Ishikawa (cell line): Measurements from ENCODE around the gene MTARC1.

ENCODE experiments used
- CEBPB ChIP-seq: IDR thresholded peaks from 2 replicates; pipeline ENCODE4 v1.6.1; 2012
- CREB1 ChIP-seq: IDR thresholded peaks from 2 replicates; pipeline ENCODE4 v1.6.1; 2012; ENCODE audit warnings: low read depth
- EGR1 ChIP-seq: IDR thresholded peaks from 2 replicates; pipeline ENCODE4 v1.6.1; 2012
- EP300 ChIP-seq: IDR thresholded peaks from 2 replicates; pipeline ENCODE4 v1.6.1; 2012; ENCODE audit warnings: borderline replicate concordance
- FOXM1 ChIP-seq: IDR thresholded peaks from 2 replicates; pipeline ENCODE4 v1.6.1; 2012; ENCODE audit warnings: low read depth, borderline replicate concordance
- MAX ChIP-seq: IDR thresholded peaks from 2 replicates; pipeline ENCODE4 v1.6.1; 2012
- NFIC ChIP-seq: IDR thresholded peaks from 2 replicates; pipeline ENCODE4 v1.6.1; 2012
- RAD21 ChIP-seq: IDR thresholded peaks from 2 replicates; pipeline ENCODE4 v1.6.1; 2012; ENCODE audit warnings: low read depth
- REST ChIP-seq: IDR thresholded peaks from 2 replicates; pipeline ENCODE4 v1.6.1; 2012; ENCODE audit warnings: low read depth, mild to moderate bottlenecking
- TAF1 ChIP-seq: IDR thresholded peaks from 2 replicates; pipeline ENCODE4 v1.6.1; 2012; ENCODE audit warnings: low read depth, mild to moderate bottlenecking
- TCF12 ChIP-seq: IDR thresholded peaks from 2 replicates; pipeline ENCODE4 v1.6.1; 2012; ENCODE audit warnings: low read depth
- TEAD4 ChIP-seq: IDR thresholded peaks from 2 replicates; pipeline ENCODE4 v1.6.1; 2012
- USF1 ChIP-seq: IDR thresholded peaks from 2 replicates; pipeline ENCODE4 v1.6.1; 2012
- YY1 ChIP-seq: IDR thresholded peaks from 2 replicates; pipeline ENCODE4 v1.6.1; 2012; ENCODE audit warnings: low read depth
- ZBTB7A ChIP-seq: IDR thresholded peaks from 2 replicates; pipeline ENCODE4 v1.6.1; 2012; ENCODE audit warnings: low read depth

MTARC1 gene

DNA sequence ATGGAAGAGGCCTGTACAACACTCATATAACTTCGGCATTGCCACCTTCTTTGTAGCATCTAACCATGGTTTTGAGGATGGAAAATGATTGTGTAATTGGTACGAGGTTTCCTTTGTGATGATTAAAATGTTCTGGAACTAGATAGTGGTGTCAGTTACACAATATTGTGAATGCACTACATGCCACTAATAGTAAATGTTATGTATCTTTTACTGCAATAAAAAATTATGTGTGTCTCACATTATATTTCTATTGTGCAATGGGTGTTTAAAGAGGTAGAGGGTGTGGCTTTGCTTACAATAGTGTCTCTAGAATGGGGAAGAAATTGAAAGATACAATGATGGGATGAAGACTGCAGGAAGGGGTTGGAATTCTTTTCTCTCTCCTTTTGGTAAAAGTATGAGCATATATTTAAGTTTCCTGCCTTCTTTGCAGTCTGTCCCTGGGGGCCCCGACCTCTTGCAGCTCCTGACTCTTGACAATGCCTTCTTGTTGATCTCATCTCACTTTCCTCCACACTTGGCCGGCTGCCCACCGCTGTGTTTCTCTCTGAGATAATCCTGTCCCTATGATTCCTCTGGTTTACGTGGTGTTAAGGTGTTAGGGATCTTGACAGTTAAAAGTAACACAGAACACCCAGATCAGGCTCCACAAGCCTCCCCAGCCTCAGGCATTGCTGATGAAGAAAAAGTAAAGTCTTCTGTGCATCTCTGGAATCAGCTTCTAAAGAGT lies 39.3 kb downstream of the MTARC1 start:
- TF ChIP-seq CEBPB (no peak), USF1 (no peak), ZBTB7A (no peak), EP300 (no peak), REST (no peak), TEAD4 (no peak), NFIC (no peak), CREB1 (no peak), TCF12 (no peak), TAF1 (no peak), YY1 (no peak), FOXM1 (no peak), RAD21 (no peak), EGR1 (no peak), MAX (no peak)

GRCh38 chr1:220826729-220827128 lies 40.0 kb downstream of the MTARC1 start:
- TF ChIP-seq USF1 (no peak), TAF1 (no peak), TCF12 (no peak), EP300 (no peak), NFIC (no peak), EGR1 (no peak), MAX (no peak), ZBTB7A (no peak), RAD21 (no peak), REST (no peak), CREB1 (no peak), CEBPB (no peak), TEAD4 (no peak), FOXM1 (no peak), YY1 (no peak)

DNA sequence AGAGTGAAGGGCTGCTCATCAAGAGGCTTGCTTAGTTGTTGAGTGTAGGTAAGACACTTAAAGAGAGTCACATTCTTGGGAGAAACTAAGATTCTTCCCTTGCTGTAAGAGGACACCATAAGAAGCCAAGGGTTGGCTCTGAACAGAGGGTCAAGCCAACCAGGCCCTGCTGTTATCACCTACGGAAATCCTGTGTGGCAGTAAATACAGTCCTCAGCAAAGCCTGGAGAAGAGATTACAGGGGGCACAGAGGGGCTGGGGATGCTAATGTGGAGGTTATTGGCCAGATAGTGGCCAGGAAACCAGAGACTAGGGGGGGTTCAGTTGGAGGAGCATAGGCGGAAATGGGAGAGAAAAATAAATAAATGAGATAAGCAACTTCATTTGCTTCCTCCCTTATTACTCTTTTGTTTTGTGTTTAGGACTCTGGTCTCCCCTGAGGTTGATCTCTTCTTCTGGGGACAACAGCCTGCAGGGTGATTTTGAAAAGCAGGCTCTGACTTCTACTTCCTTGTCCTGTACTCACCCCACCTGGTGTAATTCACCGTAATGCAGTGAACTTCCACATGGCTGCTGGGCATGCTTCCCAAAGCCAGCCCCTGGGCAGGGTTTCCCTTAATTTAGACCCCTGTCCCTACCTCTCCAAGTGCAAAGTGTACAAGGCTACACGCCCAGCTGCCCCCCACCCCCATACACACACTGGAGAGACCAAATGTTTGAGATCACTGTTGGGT lies 40.9 kb downstream of the MTARC1 start:
- TF ChIP-seq ZBTB7A: no peak
- TF ChIP-seq EGR1: no peak
- no peak for TF ChIP-seq YY1
- TF ChIP-seq RAD21: no peak
- TF ChIP-seq USF1: no peak
- TF ChIP-seq CEBPB: no peak
- no peak for TF ChIP-seq FOXM1
- TF ChIP-seq TEAD4: no peak
- no peak for TF ChIP-seq CREB1
- no peak for TF ChIP-seq REST
- TF ChIP-seq TCF12: no peak
- no peak for TF ChIP-seq NFIC
- TF ChIP-seq EP300: no peak
- TF ChIP-seq MAX: no peak
- no peak for TF ChIP-seq TAF1
